Measurements from ENCODE around the gene GAL3ST2. TPM values are rescaled to one million over a fixed set of nuclear protein-coding genes. Genes with fewer than 3 reads are reported as not detected.
"Not testable (repeated sequence)": the region's sequence is repeated elsewhere in the genome, so short reads cannot be mapped to it uniquely, and the experiment has no call there.

Gene GAL3ST2
- total RNA-seq, 3 donors from 2014 or later (not counting 1 experiment from before 2014, with no cell fraction given): 0.88 TPM; not detected in 2

- H3K4me3 Mint-ChIP-seq: no peak overlapping the region
These were observed 50.8 kb downstream of the GAL3ST2 start for GRCh38 chr2:241827394-241827793.

GRCh38 chr2:241833101-241833663 lies 56.6 kb downstream of the GAL3ST2 start:
- Histone ChIP-seq H3K27ac (ENCODE audit: low read length) (no peak overlapping the region), H3K9me3 (ENCODE audit: control insufficient read depth, insufficient read depth, low read length) (no peaks in the 10 kb centered on the region), H3K27me3 (ENCODE audit: control insufficient read depth, insufficient read depth, low read length) (peaks cover 7% of the 10 kb centered on the region), H3K4me3 (ENCODE audit: low read length) (no peak overlapping the region), H3K36me3 (ENCODE audit: control insufficient read depth, insufficient read depth, low read length) (no peaks in the 10 kb centered on the region), H3K4me1 (ENCODE audit: control insufficient read depth, insufficient read depth, low read length) (no peaks in the 10 kb centered on the region)
- no peak overlapping the region for H3K27ac Mint-ChIP-seq
- H3K9me3 Mint-ChIP-seq: no peaks in the 10 kb centered on the region
- no peaks in the 10 kb centered on the region for H3K36me3 Mint-ChIP-seq
- ATAC-seq: no peak
- no peak for TF ChIP-seq CTCF (IDR thresholded peaks at IDR 0.05)
- H3K4me3 Mint-ChIP-seq: no peak overlapping the region
- no peak for DNase-seq
- intact Hi-C loops (cut with micrococcal nuclease): no loop called here
- H3K27me3 Mint-ChIP-seq (ENCODE audit: low read depth in 2 of 2): peaks cover 12 to 45% of the 10 kb centered on the region in 2 donors
- WGBS (ENCODE audit: insufficient coverage): 60% methylated on average over 8 of the region's 13 CpGs
- peaks cover 10 to 15% of the 10 kb centered on the region in 2 donors for H3K4me1 Mint-ChIP-seq

More at GRCh38 chr2:241827394-241827793, 50.8 kb downstream of the GAL3ST2 start:
- intact Hi-C loops (cut with micrococcal nuclease): no loop called here
- no peaks in the 10 kb centered on the region for H3K4me1 ChIP-seq (ENCODE audit: control insufficient read depth, insufficient read depth, low read length)
- H3K27me3 ChIP-seq (ENCODE audit: control insufficient read depth, insufficient read depth, low read length): peaks cover 6% of the 10 kb centered on the region
- no peaks in the 10 kb centered on the region for H3K36me3 ChIP-seq (ENCODE audit: control insufficient read depth, insufficient read depth, low read length)
- no peak overlapping the region for H3K27ac ChIP-seq (ENCODE audit: low read length)
- peaks cover 0 to 4% of the 10 kb centered on the region in 2 donors for H3K9me3 Mint-ChIP-seq
- WGBS (ENCODE audit: insufficient coverage): 100% methylated on average over 1 of the region's 2 CpGs
- H3K36me3 Mint-ChIP-seq: no peaks in the 10 kb centered on the region
- DNase-seq (no peak), ATAC-seq (no peak)
- H3K4me1 Mint-ChIP-seq: peaks cover 0 to 15% of the 10 kb centered on the region in 2 donors
- no peak overlapping the region for H3K27ac Mint-ChIP-seq
- no peak for TF ChIP-seq CTCF (IDR thresholded peaks at IDR 0.05)
- peaks cover 16 to 23% of the 10 kb centered on the region in 2 donors for H3K27me3 Mint-ChIP-seq (ENCODE audit: low read depth in 2 of 2)
- H3K4me3 ChIP-seq (ENCODE audit: low read length): no peak overlapping the region
- H3K9me3 ChIP-seq (ENCODE audit: control insufficient read depth, insufficient read depth, low read length): peaks cover 11% of the 10 kb centered on the region

GRCh38 chr2:241833756-241834526 lies 57.3 kb downstream of the GAL3ST2 start:
- WGBS (ENCODE audit: insufficient coverage): 87% methylated on average over 28 of the region's 28 CpGs
- peaks cover 10 to 15% of the 10 kb centered on the region in 2 donors for H3K4me1 Mint-ChIP-seq

GRCh38 chr2:241834527-241835210 lies 58.0 kb downstream of the GAL3ST2 start:
- Histone ChIP-seq H3K4me1 (ENCODE audit: control insufficient read depth, insufficient read depth, low read length) (no peaks in the 10 kb centered on the region), H3K36me3 (ENCODE audit: control insufficient read depth, insufficient read depth, low read length) (no peaks in the 10 kb centered on the region), H3K27ac (ENCODE audit: low read length) (no peak overlapping the region), H3K4me3 (ENCODE audit: low read length) (no peak overlapping the region), H3K27me3 (ENCODE audit: control insufficient read depth, insufficient read depth, low read length) (peaks cover 7% of the 10 kb centered on the region), H3K9me3 (ENCODE audit: control insufficient read depth, insufficient read depth, low read length) (no peaks in the 10 kb centered on the region)
- Mint-ChIP-seq H3K27me3 (ENCODE audit: low read depth in 2 of 2) (peaks cover 20 to 51% of the 10 kb centered on the region in 2 donors), H3K36me3 (no peaks in the 10 kb centered on the region), H3K4me3 (no peak overlapping the region), H3K4me1 (peaks cover 10 to 15% of the 10 kb centered on the region in 2 donors), H3K9me3 (no peaks in the 10 kb centered on the region), H3K27ac (no peak overlapping the region)
- ATAC-seq (no peak), DNase-seq (peak in 1 of 2 donors; percentile 10)
- TF ChIP-seq CTCF (IDR thresholded peaks at IDR 0.05): no peak
- WGBS (ENCODE audit: insufficient coverage): 93% methylated on average over 8 of the region's 10 CpGs
- intact Hi-C loops (cut with micrococcal nuclease): no loop called here

More at GRCh38 chr2:241833756-241834526, 57.3 kb downstream of the GAL3ST2 start:
- H3K9me3 Mint-ChIP-seq; H3K4me3 ChIP-seq (ENCODE audit: low read length); DNase-seq; intact Hi-C loops (cut with micrococcal nuclease); H3K4me1 ChIP-seq (ENCODE audit: control insufficient read depth, insufficient read depth, low read length); H3K27ac ChIP-seq (ENCODE audit: low read length); H3K4me3 Mint-ChIP-seq; H3K27ac Mint-ChIP-seq; H3K27me3 ChIP-seq (ENCODE audit: control insufficient read depth, insufficient read depth, low read length); H3K36me3 Mint-ChIP-seq; ATAC-seq; H3K9me3 ChIP-seq (ENCODE audit: control insufficient read depth, insufficient read depth, low read length); H3K36me3 ChIP-seq (ENCODE audit: control insufficient read depth, insufficient read depth, low read length): not testable (repeated sequence)
- H3K27me3 Mint-ChIP-seq (ENCODE audit: low read depth in 2 of 2): peaks cover 18 to 51% of the 10 kb centered on the region in 2 donors
